Mucosa of rectum (tissue), 2 donors: ENCODE results near the gene POLR2C.

Source experiments
- H3K27ac ChIP-seq, 2 donors: one replicate each; pipeline ENCODE4 v1.7.0; 2013; ENCODE audit warnings: inconsistent platforms in 2 of 2, low read depth in 2 of 2, low read length in 2 of 2
- H3K27me3 ChIP-seq, 2 donors: one replicate each; pipeline ENCODE4 v1.7.0; 2013; ENCODE audit warnings: low read length in 2 of 2; ENCODE audit not compliant: control insufficient read depth in 2 of 2, insufficient read depth in 2 of 2
- H3K36me3 ChIP-seq, 2 donors: one replicate each; pipeline ENCODE4 v1.7.0; 2013; ENCODE audit warnings: low read length in 2 of 2; ENCODE audit not compliant: control insufficient read depth in 2 of 2, insufficient read depth in 2 of 2
- H3K4me1 ChIP-seq, 2 donors: one replicate each; pipeline ENCODE4 v1.7.0; 2013; ENCODE audit warnings: low read length in 2 of 2, mild to moderate bottlenecking in 1 of 2; ENCODE audit not compliant: control insufficient read depth in 2 of 2, insufficient read depth in 2 of 2
- H3K4me3 ChIP-seq, 2 donors: one replicate each; pipeline ENCODE4 v1.7.0; 2013; ENCODE audit warnings: low read length in 2 of 2
- H3K9ac ChIP-seq, 2 donors: one replicate each; pipeline ENCODE4 v1.7.0; 2013; ENCODE audit warnings: low read length in 2 of 2, low read depth in 1 of 2, mild to moderate bottlenecking in 1 of 2
- H3K9me3 ChIP-seq, 2 donors: one replicate each; pipeline ENCODE4 v1.7.0; 2013; ENCODE audit warnings: low read length in 2 of 2; ENCODE audit not compliant: control insufficient read depth in 2 of 2
- donor health status: healthy.
- donor health status: Normal muscosa, but diverticular disease.

The POLR2C gene

DNA sequence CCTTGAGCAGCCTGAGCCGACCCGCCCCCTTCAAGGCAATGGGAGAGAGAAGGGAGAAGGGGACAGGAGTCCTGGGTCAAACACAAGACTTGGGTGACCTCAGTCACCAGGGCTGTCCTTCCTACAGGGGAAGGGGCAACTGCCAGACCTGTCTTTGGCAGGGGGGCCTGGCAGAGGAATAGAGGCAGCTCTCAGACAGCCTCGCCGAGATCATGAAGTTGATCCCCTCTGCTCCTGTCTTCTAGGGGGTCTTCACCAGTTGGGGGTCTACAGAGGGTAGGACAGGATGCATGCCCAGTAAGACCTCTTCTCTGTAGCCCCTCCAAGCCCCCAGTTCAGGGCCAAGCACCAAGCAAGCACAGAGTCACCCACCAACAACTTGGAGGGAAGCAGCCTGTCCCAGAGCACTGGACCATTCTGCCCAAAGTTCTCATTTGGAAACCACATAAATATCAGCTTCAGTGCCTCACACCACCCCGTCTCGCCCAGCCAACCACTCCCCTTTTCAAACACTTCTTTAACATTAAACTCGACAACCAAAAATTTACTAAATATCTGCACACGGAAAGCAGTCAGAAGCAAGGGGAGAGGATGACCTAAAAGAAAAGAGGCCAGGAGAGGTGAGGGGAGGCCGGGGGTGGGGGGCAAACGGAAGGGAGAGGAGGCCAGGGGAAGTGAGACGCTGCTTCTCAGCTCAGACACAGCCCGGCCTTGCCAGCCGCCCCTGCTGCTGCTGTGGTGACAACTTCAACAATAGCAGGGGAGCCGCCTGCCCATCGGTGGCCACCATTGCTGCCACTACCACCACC lies 16.1 kb downstream of the POLR2C start:
- Histone ChIP-seq H3K36me3 (peaks cover 13 to 22% of the 10 kb centered on the region in 2 donors), H3K9me3 (no peaks in the 10 kb centered on the region), H3K27ac (peak overlapping the region; percentile 91 to 92), H3K9ac (peak overlapping the region; percentile 65 to 76), H3K27me3 (no peaks in the 10 kb centered on the region), H3K4me1 (peaks cover 29 to 30% of the 10 kb centered on the region in 2 donors), H3K4me3 (peak overlapping the region; percentile 70 to 76)

DNA sequence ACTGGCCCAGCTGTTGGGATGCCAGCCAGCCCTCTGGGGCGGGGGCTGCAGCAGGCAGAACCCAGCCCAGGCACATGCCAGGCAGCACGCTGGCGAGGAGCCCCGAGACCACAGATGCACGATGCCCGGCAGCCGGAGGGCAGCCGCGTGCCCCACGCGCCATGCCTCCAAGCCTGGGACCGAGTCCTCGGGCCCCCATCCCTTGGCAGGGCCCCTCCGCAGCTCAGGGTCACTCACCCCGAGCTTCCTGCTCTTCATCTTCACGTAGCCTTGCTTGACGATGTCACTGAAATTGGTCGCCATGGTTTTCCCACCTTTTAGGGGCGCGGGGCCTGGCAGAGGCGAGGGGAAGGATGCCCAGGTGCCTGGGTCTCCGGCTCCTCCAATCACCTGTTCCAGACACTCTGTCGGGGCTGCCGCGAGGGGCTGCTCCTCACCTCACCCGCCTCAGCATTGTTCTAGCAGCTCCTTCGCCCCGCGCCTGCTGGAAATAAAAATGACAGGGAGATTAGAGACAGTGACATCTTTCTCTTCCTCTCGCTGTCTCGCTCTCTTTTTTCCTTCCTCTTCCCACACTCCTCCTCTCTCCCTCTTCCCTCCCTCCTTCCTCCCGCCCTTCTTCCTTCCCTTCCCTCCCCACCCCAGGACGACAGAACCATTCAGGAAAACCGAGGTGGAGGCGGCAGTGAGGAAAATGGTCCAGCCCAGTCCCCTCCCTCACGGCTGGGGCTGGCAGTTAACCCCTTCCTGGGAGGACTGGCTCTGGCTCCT lies 16.9 kb downstream of the POLR2C start:
- Histone ChIP-seq H3K36me3 (peaks cover 6 to 14% of the 10 kb centered on the region in 2 donors), H3K27ac (peak overlapping the region; percentile 91 to 92), H3K9ac (peak overlapping the region; percentile 65 to 76), H3K27me3 (no peaks in the 10 kb centered on the region), H3K4me1 (peaks cover 30 to 32% of the 10 kb centered on the region in 2 donors), H3K9me3 (no peaks in the 10 kb centered on the region), H3K4me3 (peak overlapping the region; percentile 70 to 76)

DNA sequence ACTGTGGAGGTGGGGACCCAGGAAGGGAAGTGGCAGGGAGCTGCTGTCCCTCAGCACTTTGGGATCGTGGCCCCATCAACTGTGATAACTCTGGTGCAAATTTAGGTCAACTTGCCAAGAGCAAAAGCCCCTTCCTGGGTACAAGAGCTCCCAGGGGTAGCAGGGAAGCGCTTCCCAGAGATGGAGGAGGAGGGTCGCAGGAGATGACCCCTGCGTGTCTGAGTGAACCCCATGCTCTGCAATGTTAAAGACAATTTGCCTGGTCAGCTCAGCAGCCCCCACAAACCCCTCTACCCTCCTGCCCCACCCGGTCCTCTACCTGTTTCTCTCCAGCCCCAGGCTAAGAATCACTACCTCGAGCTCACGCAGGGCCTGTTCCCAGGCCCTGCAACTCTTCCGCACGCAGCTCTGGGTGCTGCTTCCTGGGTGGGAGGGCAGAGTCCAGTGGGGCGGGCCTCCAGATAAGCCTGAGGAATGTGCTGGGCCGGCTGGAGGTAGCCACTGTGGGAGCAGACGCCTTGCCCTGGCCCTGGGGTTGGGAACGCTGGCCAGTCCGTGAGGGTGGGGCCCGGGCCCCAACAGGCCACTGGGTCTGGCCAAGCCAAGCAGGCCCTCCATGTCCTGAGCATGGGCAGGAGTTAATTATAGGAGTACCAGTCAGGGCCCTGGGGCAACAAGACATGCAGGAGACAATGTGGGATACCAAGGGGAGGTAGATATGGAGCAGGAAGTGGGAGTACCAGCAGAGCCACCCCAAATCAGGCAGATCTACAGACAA lies 17.7 kb downstream of the POLR2C start:
- no peaks in the 10 kb centered on the region for H3K27me3 ChIP-seq
- H3K9me3 ChIP-seq, result no peaks in the 10 kb centered on the region
- H3K4me1 ChIP-seq, result peaks cover 34 to 37% of the 10 kb centered on the region in 2 donors
- peak overlapping the region; percentile 65 to 70 for H3K9ac ChIP-seq
- peak overlapping the region; percentile 70 to 76 for H3K4me3 ChIP-seq
- H3K27ac ChIP-seq, result peak overlapping the region; percentile 91 to 92
- peaks cover 2 to 7% of the 10 kb centered on the region in 2 donors for H3K36me3 ChIP-seq

DNA sequence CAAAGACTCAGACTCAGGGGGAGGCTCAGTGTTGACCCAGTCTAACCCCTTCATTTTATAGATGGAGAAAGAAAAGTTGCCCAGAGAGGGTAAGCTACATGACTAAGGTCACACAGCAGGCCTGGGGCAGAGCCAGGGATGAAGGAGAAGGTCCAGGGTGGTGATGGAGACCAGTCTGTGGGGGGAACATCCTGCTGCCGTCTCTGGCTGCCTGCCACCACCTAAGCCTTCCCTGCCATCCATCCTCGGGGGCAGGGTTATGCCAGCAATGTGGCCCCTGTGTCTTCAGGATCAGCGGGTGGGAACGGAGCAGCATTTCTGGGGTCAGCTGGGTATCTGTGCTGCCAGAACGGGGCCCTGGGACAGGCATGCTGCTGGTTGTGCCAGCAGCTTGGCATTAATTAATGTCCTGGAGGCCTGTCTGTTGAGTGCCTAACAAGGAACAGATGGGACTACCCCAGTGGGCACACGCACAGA lies 18.3 kb downstream of the POLR2C start:
- Histone ChIP-seq H3K36me3 (peaks cover 2 to 5% of the 10 kb centered on the region in 2 donors), H3K27me3 (no peaks in the 10 kb centered on the region), H3K9me3 (no peaks in the 10 kb centered on the region), H3K27ac (peak overlapping the region; percentile 91 to 92), H3K9ac (peak overlapping the region; percentile 14 to 70), H3K4me1 (peaks cover 39 to 44% of the 10 kb centered on the region in 2 donors), H3K4me3 (peak overlapping the region in 1 of 2 donors; percentile 26)

DNA sequence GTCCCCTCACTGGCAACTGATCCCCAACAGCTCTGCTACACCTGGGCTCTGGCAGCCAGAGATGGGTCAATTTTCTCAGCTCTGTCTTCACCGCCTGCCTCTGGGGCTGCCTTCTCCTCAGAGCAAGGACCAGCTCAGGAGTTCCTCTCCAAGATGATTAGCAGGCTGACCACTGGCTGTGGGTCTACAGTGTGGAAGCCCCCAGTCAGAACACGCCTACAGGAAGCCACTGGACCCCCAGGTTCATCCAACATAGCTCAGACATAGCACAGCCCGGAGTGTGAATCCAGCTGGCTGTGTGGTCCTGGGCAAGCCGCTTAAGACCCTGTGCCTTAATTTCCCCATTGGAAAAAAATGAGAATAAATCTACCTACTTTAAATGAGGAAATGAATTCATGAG lies 18.9 kb downstream of the POLR2C start:
- Histone ChIP-seq H3K27me3 (no peaks in the 10 kb centered on the region), H3K4me3 (no peak overlapping the region), H3K27ac (peak overlapping the region in 1 of 2 donors; percentile 91), H3K4me1 (peaks cover 36 to 45% of the 10 kb centered on the region in 2 donors), H3K9me3 (no peaks in the 10 kb centered on the region), H3K9ac (no peak overlapping the region), H3K36me3 (peaks cover 0 to 5% of the 10 kb centered on the region in 2 donors)

DNA sequence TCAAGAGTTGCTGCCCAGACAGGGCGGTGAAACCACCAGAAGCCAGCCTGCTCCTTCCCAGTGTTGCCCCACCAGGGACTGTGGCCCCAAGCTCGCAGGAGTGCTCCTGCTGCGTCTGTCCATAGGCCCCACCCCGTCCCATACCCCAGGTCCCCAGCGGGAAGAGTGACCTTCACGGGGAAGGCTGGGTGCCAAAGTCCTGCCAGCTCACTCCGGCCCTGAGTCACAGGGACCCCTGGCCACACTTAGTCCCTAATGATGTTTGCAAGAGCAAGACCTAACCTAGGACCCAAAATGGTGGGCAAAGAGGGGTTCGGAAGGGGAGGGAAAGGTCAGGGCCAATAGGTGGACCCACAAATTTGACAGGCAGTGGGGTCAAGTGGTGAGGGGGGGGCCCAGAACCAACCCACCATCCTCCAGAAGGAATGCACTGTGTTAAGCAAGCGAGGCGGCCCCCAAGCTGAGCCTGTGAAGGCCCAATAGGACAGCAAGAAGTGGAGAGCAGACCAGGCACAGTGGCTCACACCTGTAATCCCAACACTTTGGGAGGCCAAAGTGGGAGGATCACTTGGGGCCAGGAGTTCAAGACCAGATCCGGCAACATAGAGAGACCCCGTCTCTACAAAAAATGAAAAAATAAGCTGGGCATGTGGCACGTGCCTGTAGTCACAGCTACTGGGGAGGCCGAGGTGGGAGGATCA lies 20.5 kb downstream of the POLR2C start:
- Histone ChIP-seq H3K36me3 (no peaks in the 10 kb centered on the region), H3K9ac (no peak overlapping the region), H3K4me1 (peaks cover 32 to 48% of the 10 kb centered on the region in 2 donors)

DNA sequence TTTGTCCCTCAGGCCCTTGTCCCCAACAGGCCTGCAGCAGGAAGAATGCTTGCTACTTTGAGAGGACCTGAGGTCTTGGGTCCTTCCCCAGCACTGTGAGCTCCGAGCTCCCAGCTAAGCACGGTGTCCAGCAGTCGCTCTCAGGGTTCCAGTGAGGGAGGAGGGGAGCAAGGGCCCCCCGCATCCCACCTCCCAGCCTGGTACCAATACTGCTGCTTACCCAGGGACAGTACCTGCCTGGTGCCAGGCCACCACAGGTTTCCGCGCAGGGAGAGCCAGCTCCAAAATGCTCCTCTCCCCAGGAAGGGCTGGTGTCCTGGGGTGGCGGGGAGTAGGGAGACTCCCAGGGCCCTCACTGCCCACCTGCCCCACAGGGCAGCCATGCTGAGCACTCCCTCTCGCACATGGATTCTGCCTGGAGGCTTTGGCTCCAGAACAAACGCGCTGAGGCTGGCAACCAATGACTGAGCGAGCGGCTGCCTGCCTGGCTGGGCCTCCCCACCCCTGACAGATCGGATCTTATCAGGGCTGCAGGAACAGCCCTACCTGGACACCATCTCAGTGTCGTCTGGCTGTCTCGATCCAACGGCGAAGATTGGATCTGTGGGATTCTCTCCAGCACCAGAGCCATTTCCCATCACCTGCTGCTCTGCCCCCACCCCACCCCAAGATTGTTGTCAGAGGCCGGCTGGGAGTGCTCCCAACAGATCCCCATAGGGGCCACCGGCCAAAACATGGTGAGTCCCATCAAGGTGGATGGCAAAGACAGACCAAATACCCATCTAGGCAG lies 21.4 kb downstream of the POLR2C start:
- Histone ChIP-seq H3K36me3 (no peaks in the 10 kb centered on the region), H3K27ac (no peak overlapping the region), H3K4me3 (no peak overlapping the region), H3K9me3 (no peaks in the 10 kb centered on the region), H3K4me1 (peaks cover 27 to 39% of the 10 kb centered on the region in 2 donors), H3K9ac (no peak overlapping the region), H3K27me3 (no peaks in the 10 kb centered on the region)

More for the DNA sequence above, 20.5 kb downstream of the POLR2C start:
- Histone ChIP-seq H3K27me3 (no peaks in the 10 kb centered on the region), H3K4me3 (no peak overlapping the region), H3K27ac (no peak overlapping the region), H3K9me3 (no peaks in the 10 kb centered on the region)

DNA sequence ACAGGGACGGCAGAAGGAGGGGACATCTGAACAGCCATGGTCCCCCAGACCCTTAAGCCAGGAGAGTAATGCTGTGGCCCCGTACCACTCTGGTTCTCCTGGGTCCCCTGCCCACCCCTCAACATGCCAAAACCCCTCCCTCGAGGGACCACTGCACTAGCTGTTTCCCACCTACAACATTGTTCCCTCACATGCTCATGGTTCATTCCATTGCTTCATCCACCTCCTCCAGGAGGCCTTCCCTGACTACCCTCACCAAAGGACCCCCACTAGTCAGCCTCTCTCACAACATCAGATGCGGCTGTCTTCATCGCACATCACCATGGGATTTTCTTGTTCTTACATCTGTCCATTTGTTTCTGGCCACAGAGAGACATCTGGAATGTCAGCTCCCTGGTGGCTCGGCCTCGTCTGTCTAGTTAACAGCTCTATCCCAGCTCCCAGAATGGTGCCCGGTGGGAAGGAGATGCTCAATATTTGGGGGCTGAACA lies 22.1 kb downstream of the POLR2C start:
- no peaks in the 10 kb centered on the region for H3K36me3 ChIP-seq
- no peaks in the 10 kb centered on the region for H3K27me3 ChIP-seq
- H3K4me3 ChIP-seq, result peak overlapping the region in 1 of 2 donors; percentile 85
- peak overlapping the region in 1 of 2 donors; percentile 77 for H3K9ac ChIP-seq
- peaks cover 24 to 33% of the 10 kb centered on the region in 2 donors for H3K4me1 ChIP-seq
- no peaks in the 10 kb centered on the region for H3K9me3 ChIP-seq
- H3K27ac ChIP-seq, result peak overlapping the region in 1 of 2 donors; percentile 84
